Right ventricle myocardium inferior (tissue), 1 donor: ENCODE results near the gene PLA2G2F. TPM values are rescaled to one million over a fixed set of nuclear protein-coding genes. Genes with fewer than 3 reads are reported as not detected.

Experiments
- ATAC-seq: fragments of 200-7000 bp; cut with Tn5 transposase; one replicate; pipeline ENCODE4 v1.9.1; 2020; ENCODE audit warnings: mild to moderate bottlenecking, moderate library complexity
- DNase-seq: peaks from one replicate; pipeline ENCODE4 v3.0.0; 2021; ENCODE audit errors: missing footprints
- intact Hi-C: fragments of 100-400 bp; cut with DNase I; formaldehyde crosslinking; loops from one replicate; pipeline ENCODE4 v1.11.0; 2022
- total RNA-seq: library from RNA; stranded (reverse); fragmentation: NEBNext Ultra II Directional; extraction: Animal tissue kit (Norgen Biotek cat#: 25700); gene quantifications from one replicate; pipeline ENCODE4 v1.2.1, GENCODE V29; 2021
- donor health status: DM: no; HTN: yes; CAD: no; lungs with severe emphysema.

The PLA2G2F gene
- total RNA-seq, 1 donor from 2014 or later, result not detected

DNA sequence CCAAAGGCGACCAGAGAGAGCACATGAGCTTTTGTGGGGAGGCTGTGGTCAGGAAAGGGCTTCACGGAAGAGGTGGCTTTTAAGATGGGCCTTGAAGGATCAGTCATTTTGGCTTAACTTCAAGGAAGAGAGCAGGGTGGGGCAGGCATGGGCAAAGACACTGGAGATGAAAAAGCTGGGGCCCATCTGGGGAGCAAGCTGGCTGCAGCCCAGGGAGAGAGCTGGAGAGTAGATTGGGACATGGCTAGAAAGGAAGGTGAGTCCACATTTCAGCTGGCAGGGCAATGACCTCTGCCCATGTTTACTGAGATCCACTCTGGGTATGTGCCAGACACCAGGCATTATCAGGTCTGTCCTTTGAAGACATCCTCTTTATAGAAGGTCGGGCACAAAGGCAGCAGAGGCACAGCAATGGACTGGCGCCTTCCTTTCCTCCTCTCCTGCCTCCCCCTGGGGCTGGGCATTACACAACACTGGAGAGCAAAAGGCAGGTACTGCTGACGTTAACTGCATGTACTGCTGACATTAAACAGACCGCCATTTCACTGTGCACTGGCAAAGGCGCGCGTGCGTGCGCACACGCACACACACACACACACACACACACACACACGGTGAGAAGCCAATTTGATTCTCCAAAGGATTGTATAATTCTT, 44.6 kb downstream of the PLA2G2F start:
- DNase-seq, result no peak
- intact Hi-C loops, result no loop called here
- ATAC-seq, result peak; percentile 48

DNA sequence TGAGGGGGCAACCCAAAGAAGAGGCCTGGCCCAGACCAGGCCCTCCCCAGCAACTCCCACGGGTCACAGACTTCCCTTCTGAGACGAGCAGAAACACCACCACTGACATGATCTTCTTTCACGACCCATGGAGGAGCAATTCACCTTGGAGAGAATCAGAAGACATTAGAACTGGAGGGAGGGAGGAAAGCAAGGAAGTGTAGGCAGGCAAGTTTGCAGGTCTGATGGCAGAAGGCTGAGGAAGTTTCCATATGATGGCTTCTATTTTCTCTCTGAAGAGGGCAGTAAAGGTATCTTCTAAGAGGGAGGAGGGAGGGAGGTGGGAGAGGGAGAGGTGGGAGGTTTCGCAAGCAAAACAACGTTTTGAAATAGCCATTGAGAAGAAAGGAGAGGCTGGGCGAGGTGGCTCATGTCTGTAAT, 45.4 kb downstream of the PLA2G2F start:
- DNase-seq (no peak), ATAC-seq (no peak)
- intact Hi-C loops, result no loop called here

DNA sequence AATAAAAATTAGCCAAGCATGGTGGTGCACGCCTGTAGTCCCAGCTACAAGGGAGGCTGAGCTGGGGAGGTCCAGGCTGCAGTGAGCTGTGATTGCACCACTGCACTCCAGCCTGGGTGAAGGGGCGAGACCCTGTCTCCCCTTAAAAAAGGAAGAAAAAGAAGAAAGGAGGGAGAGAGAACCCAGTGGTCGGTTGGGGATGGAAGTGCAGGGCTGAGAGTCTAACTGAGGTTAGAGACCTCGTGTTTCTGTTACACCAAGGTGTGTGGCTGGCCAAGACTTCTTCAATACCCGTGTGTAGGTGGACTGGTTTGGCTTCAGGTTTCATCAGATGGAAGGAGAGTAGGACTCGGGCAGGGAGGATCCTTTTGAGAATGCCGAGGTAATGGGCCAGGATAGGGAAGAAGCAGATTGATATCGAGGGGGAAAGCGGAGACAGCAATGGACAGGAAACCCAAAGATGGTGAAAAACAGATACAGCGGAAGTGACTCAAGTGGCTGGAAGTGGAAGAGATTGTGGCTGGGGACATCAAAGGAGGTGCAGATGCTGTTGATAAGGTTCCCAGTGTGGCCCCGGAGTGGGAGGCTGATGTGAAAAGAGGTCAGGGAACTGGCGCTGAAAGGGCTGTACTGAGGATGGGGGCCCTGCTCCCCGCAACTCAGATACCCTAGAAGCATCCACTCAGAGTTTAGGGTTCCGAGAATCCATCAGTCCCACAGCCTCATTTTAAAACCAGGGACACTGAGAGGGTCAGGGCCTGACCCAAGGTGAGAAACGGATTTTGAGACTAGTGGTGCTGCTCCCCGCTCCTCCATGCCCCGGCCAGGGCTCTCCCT, 46.1 kb downstream of the PLA2G2F start:
- intact Hi-C loops, result no loop called here
- DNase-seq (no peak), ATAC-seq (no peak)

DNA sequence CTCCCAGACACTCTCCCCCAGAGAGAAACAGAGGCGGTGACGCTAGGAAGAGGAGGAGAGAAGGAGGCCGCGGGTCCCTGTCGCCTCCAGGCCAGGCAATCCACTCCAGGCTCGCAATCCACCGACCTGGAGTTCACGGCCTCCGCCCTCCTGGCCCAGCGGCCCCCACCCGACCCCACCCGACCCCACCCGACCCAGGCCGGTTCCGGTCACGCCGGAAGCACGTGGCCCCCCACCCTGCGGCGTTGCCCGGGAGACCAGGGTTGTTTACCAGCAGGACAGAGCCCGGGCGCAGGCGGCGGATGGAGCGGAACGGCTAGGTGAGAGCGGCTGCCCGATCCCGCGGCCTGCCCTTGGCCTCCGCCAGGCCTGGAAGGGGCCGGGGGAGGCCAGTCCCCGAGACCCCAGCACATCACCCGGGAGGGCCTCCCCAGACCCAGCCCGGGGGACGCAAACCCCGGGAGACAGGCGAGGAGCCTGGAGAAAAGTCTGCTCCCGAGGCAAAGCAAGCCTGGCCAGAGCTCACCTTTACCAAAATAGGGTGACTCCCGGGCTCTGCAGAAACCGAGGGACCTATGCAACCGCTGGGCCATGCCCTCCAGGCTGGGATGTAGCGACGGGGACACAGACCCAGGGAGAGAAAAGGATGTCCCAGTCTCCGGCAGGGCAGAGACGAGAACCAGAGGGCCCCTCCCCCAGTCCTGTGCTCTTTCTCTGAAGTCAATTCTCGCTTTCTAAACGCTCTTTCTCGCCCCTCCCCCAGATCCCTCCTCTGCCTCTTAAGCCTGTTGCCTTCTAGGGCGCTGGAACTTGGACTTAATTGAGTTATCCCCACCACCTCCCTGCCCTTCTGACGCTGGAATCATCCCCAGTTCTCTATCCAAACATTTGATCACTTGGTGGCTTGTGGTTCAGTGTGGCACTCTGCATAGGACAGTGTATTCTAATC, 47.0 kb downstream of the PLA2G2F start, which contains the start of the genes PLA2G2C and UBXN10:
Gene PLA2G2C (minus strand): TSS at position 685 of the 949 bp plus-strand sequence. CDS start 9,155 bp downstream, outside the sequence.
Gene UBXN10 (plus strand): TSS at position 263 of the 949 bp plus-strand sequence. CDS start 4,466 bp downstream, outside the sequence.
- intact Hi-C loops, result no loop called here
- ATAC-seq, result peak; percentile 59
- peak; percentile 89 for DNase-seq

- intact Hi-C loops, result no loop called here
- DNase-seq, result no peak
- peak; percentile 35 for ATAC-seq
Measured at GRCh38 chr1:20187103-20187812, 48.1 kb downstream of the PLA2G2F start.

GRCh38 chr1:20187813-20188454, 48.8 kb downstream of the PLA2G2F start:
- no peak for ATAC-seq
- DNase-seq, result no peak
- intact Hi-C loops, result no loop called here

DNA sequence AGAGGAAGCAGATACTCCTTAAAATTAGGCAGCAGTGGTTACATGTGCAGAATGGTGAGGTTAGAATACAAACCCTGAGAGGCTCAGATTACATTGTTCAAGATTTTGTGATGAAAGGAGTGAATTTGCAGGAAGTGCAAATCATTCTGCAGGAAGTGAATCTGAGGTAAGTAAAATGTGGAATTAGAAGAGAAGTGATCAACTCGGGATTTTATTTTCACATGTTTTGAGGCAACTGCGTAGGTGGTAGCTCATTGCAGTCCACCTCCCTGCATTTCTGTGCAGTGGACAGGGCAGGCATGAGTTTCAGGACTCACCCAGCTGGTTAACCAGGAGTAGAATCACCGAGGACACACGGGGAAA, 49.3 kb downstream of the PLA2G2F start:
- ATAC-seq (no peak), DNase-seq (no peak)
- intact Hi-C loops, result no loop called here

DNA sequence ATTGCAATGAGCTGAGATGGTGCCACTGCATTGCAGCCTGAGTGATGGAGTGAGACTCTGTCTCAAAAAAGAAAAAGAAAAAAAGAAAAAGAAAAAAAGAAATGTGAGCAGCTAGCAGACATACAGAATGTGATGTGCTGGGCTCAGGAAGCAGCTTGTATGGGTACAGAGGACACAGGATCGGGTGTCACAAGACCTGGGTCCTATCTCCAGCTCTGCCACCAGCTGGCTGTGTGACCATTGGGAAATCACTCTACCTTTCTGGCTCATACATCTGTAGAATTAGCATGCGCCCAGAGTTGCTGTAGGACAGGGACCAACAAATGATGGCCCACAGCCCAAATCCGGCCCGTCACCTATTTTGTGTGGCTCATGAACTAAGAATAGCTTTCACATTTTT, 50.5 kb downstream of the PLA2G2F start:
- DNase-seq, result no peak
- ATAC-seq, result no peak
- intact Hi-C loops, result no loop called here

DNA sequence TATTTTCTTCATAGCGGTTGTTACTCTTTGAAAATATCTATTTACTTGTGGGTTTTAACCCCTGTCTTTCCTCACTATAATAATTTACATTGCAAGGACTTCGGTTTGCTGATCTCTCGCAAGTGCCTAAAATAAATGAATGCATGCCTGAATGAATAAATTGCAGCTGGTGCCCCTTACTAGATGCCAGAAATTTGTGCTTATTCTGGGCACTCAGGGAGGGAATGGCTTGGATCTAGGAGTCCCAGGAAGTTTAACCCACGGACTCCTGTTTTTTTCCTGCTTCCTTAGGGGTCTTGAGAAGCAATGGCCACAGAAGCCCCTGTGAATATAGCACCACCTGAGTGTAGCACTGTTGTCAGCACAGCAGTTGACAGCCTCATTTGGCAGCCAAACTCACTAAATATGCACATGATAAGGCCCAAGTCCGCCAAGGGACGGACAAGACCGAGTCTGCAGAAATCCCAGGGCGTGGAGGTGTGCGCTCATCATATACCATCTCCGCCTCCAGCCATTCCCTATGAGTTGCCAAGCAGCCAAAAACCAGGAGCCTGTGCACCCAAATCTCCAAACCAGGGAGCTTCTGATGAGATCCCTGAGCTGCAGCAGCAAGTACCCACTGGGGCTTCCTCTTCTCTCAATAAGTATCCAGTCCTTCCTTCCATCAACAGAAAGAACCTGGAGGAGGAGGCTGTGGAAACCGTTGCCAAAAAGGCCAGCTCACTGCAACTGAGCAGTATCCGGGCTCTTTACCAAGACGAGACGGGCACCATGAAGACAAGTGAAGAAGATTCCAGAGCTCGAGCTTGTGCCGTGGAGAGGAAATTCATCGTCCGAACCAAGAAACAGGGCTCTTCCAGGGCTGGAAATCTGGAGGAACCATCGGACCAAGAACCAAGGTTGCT, 51.4 kb downstream of the PLA2G2F start:
- intact Hi-C loops, result no loop called here
- DNase-seq (no peak), ATAC-seq (no peak)

GRCh38 chr1:20191266-20191825, 52.2 kb downstream of the PLA2G2F start:
- ATAC-seq (no peak), DNase-seq (no peak)
- intact Hi-C loops, result no loop called here

DNA sequence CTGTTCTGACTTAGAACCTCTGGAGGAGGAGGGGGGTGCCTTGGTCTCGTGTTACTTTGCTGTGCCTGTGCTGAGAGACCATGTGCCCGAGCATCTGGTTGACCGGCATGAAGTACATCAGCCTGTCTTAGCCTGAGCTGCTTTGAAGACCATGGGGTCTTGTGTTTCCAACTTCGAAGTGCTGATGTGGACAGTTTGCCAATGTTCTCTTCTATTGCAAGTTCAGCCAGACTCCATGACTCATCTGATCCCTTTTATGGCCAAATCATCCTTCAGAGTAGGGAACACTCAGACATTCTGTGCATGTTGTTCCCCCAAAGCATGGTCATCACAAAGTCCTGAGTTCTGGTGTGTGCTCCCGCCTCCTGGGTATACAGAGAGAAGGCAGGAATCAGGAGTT, 53.2 kb downstream of the PLA2G2F start:
- intact Hi-C loops, result no loop called here
- ATAC-seq, result no peak
- no peak for DNase-seq

GRCh38 chr1:20192871-20193411, 53.8 kb downstream of the PLA2G2F start:
- intact Hi-C loops, result no loop called here
- DNase-seq (no peak), ATAC-seq (no peak)

DNA sequence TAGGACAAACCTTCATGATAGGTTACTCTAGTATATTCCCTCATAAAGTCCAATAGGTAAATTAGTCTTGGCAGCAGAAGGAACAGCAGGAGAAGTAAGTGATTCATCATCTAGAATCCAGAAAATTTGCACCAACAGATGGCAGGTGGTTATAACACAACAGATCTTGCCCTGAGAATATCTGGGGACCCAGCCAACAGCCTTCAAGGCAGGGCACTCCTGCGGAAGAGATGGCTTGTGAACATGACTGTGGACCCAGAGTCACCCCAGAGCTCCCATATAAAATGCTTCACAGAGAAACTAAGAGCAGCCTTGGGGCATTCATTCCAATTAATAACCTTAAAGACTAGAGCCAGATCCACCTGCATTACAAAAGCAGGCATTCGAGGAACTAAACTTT, 55.1 kb downstream of the PLA2G2F start:
- intact Hi-C loops, result loop anchor here (2.0 kb wide), 2 partner anchors 29 to 277 kb away; no protein-coding TSS in a partner anchor
- no peak for ATAC-seq
- no peak for DNase-seq

DNA sequence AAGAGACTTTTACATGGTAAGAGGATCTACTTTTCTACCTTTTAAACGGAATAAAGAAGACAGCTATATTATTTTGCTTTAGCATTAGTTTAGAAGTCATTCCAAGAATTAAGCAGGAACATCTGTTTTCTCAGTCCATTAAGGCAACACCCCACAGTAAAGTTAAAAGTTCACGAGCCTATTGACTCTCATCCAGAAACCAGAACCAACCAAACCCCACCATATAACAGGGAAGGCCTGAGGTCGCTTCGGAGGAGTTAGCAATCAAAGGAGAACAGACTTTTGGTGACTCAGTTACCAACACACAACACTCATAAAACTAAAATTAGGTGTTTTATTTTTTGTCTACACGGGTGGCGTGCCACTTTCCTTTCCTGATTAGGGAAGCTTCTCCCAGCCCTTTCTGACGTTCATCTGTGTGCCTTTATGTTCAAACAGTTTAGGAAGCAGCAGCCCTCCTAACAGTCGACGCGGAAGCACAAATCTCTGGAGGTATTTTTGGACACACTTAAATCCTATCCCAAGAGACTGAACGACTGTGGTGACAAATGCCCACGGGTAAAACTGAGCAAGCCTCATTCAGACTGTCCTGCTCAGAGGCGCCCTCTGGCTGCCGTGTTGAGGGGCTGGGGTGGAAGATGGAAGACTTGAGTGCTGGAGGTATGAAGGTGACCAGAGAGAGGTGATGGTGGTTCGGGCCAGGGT, 55.8 kb downstream of the PLA2G2F start:
- ATAC-seq (peak; percentile 83), DNase-seq (peak; percentile 80)
- intact Hi-C loops, result loop anchor here (2.0 to 5.0 kb wide), 3 partner anchors 30 to 278 kb away; no protein-coding TSS in a partner anchor

DNA sequence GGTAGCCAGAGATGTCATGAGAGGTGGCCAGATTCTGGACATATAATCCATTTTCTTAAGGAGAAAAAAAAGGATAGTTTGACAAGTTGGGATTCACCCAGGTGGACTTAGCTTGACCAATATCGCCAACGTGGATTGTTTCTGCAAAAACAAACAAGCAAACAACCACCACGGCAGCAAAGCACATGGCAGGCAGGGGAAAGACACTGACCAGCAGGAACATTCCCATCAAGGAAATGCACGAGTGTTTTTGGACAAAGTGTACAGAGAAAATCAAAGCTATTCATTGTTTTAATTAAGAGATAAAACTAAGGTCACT, 56.3 kb downstream of the PLA2G2F start:
- intact Hi-C loops, result loop anchor here (2.0 to 5.0 kb wide), 3 partner anchors 31 to 279 kb away; no protein-coding TSS in a partner anchor
- DNase-seq, result no peak
- peak; percentile 4 for ATAC-seq

- DNase-seq (no peak), ATAC-seq (no peak)
- intact Hi-C loops, result loop anchor here (5.0 kb wide), 1 partner anchor 95 kb away; no protein-coding TSS in a partner anchor
Measured at GRCh38 chr1:20197329-20197791, 58.2 kb downstream of the PLA2G2F start.
